HL-60 (cell line): ENCODE data around the gene IPCEF1.

Source experiments
- DNase-seq, 2 experiments: peaks; one replicate each; pipeline ENCODE4 v3.0.0-alpha.2; 2010 to 2020; ENCODE audit warnings: low read depth in 1 of 2, low spot score in 1 of 2
- H3K27ac ChIP-seq: fragments of 250-450 bp; sonication (Bioruptor Pico); replicated peaks from 2 replicates; pipeline ENCODE4 v1.5.1; 2020; ENCODE audit warnings: mild to moderate bottlenecking, moderate library complexity
- H3K27me3 ChIP-seq: fragments of 250-450 bp; sonication (Bioruptor Pico); 2 replicates; pipeline ENCODE4 v1.5.1; 2021; ENCODE audit warnings: mild to moderate bottlenecking, moderate library complexity; ENCODE audit not compliant: insufficient read depth, poor library complexity, severe bottlenecking
- H3K4me3 ChIP-seq: replicated peaks from 2 replicates; pipeline ENCODE4 v1.5.1; 2011; ENCODE audit warnings: mild to moderate bottlenecking, control low read depth, low read length; ENCODE audit not compliant: insufficient read depth
- CTCF ChIP-seq: IDR thresholded peaks from one replicate; pipeline ENCODE4 v1.5.1; 2011; ENCODE audit warnings: low read length, control low read depth, inconsistent platforms; ENCODE audit not compliant: insufficient read depth
- GABPA ChIP-seq: IDR thresholded peaks from 2 replicates; pipeline ENCODE4 v1.6.1; 2012; ENCODE audit warnings: low read depth
- POLR2AphosphoS5 ChIP-seq: IDR thresholded peaks from 2 replicates; pipeline ENCODE4 v1.6.1; 2012; ENCODE audit warnings: low read depth
- REST ChIP-seq: IDR thresholded peaks from 2 replicates; pipeline ENCODE4 v1.6.1; 2012; ENCODE audit warnings: low read depth; ENCODE audit not compliant: insufficient replicate concordance
- SPI1 ChIP-seq: IDR thresholded peaks from 2 replicates; pipeline ENCODE4 v1.6.1; 2012; ENCODE audit warnings: low read depth, mild to moderate bottlenecking, borderline replicate concordance

Gene IPCEF1

GRCh38 chr6:154117485-154117884 is 239.1 kb downstream of the IPCEF1 start:
- Histone ChIP-seq H3K27ac (no peak overlapping the region), H3K4me3 (no peak overlapping the region), H3K27me3 (no peaks in the 10 kb centered on the region)
- no peak for TF ChIP-seq CTCF
- no peak for TF ChIP-seq SPI1
- no peak for TF ChIP-seq GABPA
- no peak for TF ChIP-seq POLR2AphosphoS5
- TF ChIP-seq REST: no peak
- no peak for DNase-seq

- Histone ChIP-seq H3K4me3 (no peak overlapping the region), H3K27me3 (no peaks in the 10 kb centered on the region), H3K27ac (no peak overlapping the region)
- no peak for TF ChIP-seq CTCF
- no peak for TF ChIP-seq POLR2AphosphoS5
- no peak for TF ChIP-seq GABPA
- TF ChIP-seq SPI1: no peak
- no peak for TF ChIP-seq REST
- DNase-seq: no peak
Observed at GRCh38 chr6:154113392-154113791, 243.2 kb downstream of the IPCEF1 start.

GRCh38 chr6:154112181-154112809 is 244.3 kb downstream of the IPCEF1 start:
- TF ChIP-seq SPI1 (no peak), POLR2AphosphoS5 (no peak), REST (no peak), CTCF (no peak), GABPA (no peak)
- Histone ChIP-seq H3K27ac (no peak overlapping the region), H3K4me3 (no peak overlapping the region), H3K27me3 (no peaks in the 10 kb centered on the region)
- no peak for DNase-seq
